GM12878 (cell line): Measurements from ENCODE around the gene PRKAR2B. TPM values are rescaled to one million over a fixed set of nuclear protein-coding genes. Genes with fewer than 3 reads are reported as not detected.

ENCODE experiments used
- ATAC-seq: fragments of 200-7000 bp; cut with Tn5 transposase; 3 replicates; pipeline ENCODE4 v1.9.1; 2020; ENCODE audit warnings: mild to moderate bottlenecking, moderate library complexity
- BruUV-seq: library from RNA; stranded (reverse); fragments of 400-500 nt; replicated peaks from 2 replicates; lab custom pipeline; 2021; lab: Mats Ljungman, UMichigan
- CTCF ChIA-PET: fragments of 300-600 bp; sonication (Branson Sonifier 250); formaldehyde crosslinking; extraction: SDS; loops from one replicate; lab custom pipeline; 2021; ENCODE audit warnings: inconsistent platforms; lab: Yijun Ruan, JAX
- POLR2A ChIA-PET: fragments of 350-600 bp; formaldehyde crosslinking; extraction: SDS; loops from one replicate; lab custom pipeline; 2021; ENCODE audit warnings: inconsistent platforms; lab: Charles Lee
- RAD21 ChIA-PET: fragments of 300-600 bp; sonication (Branson Sonifier 250); formaldehyde crosslinking; loops from one replicate; lab custom pipeline; 2023; ENCODE audit warnings: antibody characterized with exemption; ENCODE audit not compliant: unreplicated experiment; lab: Charles Lee
- SMC1A ChIA-PET: fragments of 300-600 bp; sonication (Branson Sonifier 250); formaldehyde crosslinking; loops from one replicate; lab custom pipeline; 2023; ENCODE audit not compliant: unreplicated experiment, uncharacterized antibody; lab: Charles Lee
- DNase-seq: peaks from one replicate; pipeline ENCODE4 v3.0.0-alpha.2; 2011; ENCODE audit warnings: low read depth, low spot score
- FAIRE-seq: peaks from 3 replicates; lab custom pipeline; 2011; peaks lifted over from hg19 to GRCh38; lab: Jason Lieb, UNC
- H2AFZ ChIP-seq: 2 replicates; pipeline ENCODE4 v1.6.0; 2011; ENCODE audit warnings: low read depth, low read length, control low read depth; ENCODE audit not compliant: control insufficient read depth
- H3K27ac ChIP-seq: 2 replicates; pipeline ENCODE4 v1.5.1; 2011; ENCODE audit warnings: control low read depth; ENCODE audit not compliant: control insufficient read depth, insufficient read depth
- H3K27me3 ChIP-seq, 2 experiments: replicated peaks in 1 of 2; 2 replicates each; pipeline versions ENCODE4 v1.6.0 to v1.6.1; 2011; ENCODE audit warnings: low read length in 1 of 2; ENCODE audit not compliant: control insufficient read depth in 2 of 2, insufficient read depth in 2 of 2
- H3K36me3 ChIP-seq, 2 experiments: 2 replicates each; pipeline ENCODE4 v1.5.1; 2011; ENCODE audit warnings: low read length in 1 of 2; ENCODE audit not compliant: control insufficient read depth in 2 of 2, insufficient read depth in 2 of 2
- H3K4me1 ChIP-seq: 2 replicates; pipeline ENCODE4 v1.6.1; 2011; ENCODE audit warnings: mild to moderate bottlenecking, low read length, moderate library complexity, mixed read lengths; ENCODE audit not compliant: control insufficient read depth, insufficient read depth
- H3K4me2 ChIP-seq: 2 replicates; pipeline ENCODE4 v1.6.0; 2011; ENCODE audit warnings: control low read depth; ENCODE audit not compliant: control insufficient read depth, insufficient read depth
- H3K4me3 ChIP-seq: fragments of 200-600 bp; sonication (generic); 2 replicates; pipeline ENCODE4 v1.5.1; 2016
- H3K79me2 ChIP-seq: 2 replicates; pipeline ENCODE4 v1.6.0; 2011; ENCODE audit warnings: low read length; ENCODE audit not compliant: control insufficient read depth, insufficient read depth
- H3K9ac ChIP-seq: 2 replicates; pipeline ENCODE4 v1.8.0; 2011; ENCODE audit warnings: low read length, control low read depth, mixed read lengths; ENCODE audit not compliant: control insufficient read depth, insufficient read depth
- H3K9me3 ChIP-seq: replicated peaks from 3 replicates; pipeline ENCODE4 v1.5.1; 2011; ENCODE audit warnings: mild to moderate bottlenecking, low read length; ENCODE audit not compliant: control insufficient read depth, insufficient read depth
- H4K20me1 ChIP-seq: 2 replicates; pipeline ENCODE4 v1.6.0; 2011; ENCODE audit not compliant: control insufficient read depth, insufficient read depth
- CTCF ChIP-seq, 3 experiments: IDR thresholded peaks in 2 of 3; conservative IDR thresholded peaks in 1 of 3; 2 replicates each; pipeline ENCODE4 v1.5.1; 2011; ENCODE audit warnings: low read depth in 3 of 3, low read length in 3 of 3, mild to moderate bottlenecking in 3 of 3, control low read depth in 2 of 3, moderate library complexity in 2 of 3, inconsistent platforms in 1 of 3, mixed read lengths in 1 of 3; ENCODE audit not compliant: control insufficient read depth in 2 of 3, insufficient read depth in 1 of 3; ENCODE audit errors: extremely low read depth in 1 of 3
- E2F4 ChIP-seq: IDR thresholded peaks from 2 replicates; pipeline ENCODE4 v1.6.1; 2012; ENCODE audit warnings: low read depth, low read length, improper control_type of control experiment
- FOXM1 ChIP-seq: IDR thresholded peaks from 2 replicates; pipeline ENCODE4 v1.6.1; 2012; ENCODE audit warnings: low read depth, mild to moderate bottlenecking, inconsistent platforms, low read length, moderate library complexity
- RAD21 ChIP-seq: IDR thresholded peaks from 2 replicates; pipeline ENCODE4 v1.6.1; 2011; ENCODE audit warnings: mild to moderate bottlenecking, low read depth, low read length, moderate library complexity; ENCODE audit not compliant: insufficient read depth
- SMC3 ChIP-seq: IDR thresholded peaks from 2 replicates; pipeline ENCODE4 v1.6.1; 2011; ENCODE audit warnings: low read length, improper control_type of control experiment, borderline replicate concordance
- SREBF1 ChIP-seq: IDR thresholded peaks from 2 replicates; pipeline ENCODE4 v1.6.1; 2012; ENCODE audit warnings: mild to moderate bottlenecking, low read length
- WGBS: methylation state at CpG from one replicate; pipeline ENCODE4 v1.1.6; 2016; ENCODE audit warnings: low lambda C conversion rate; ENCODE audit not compliant: insufficient replicate concordance, insufficient coverage; ENCODE audit errors: missing lambda C conversion rate; 5-methylcytosine and 5-hydroxymethylcytosine counted together
- in situ Hi-C: fragments of 300-500 bp; cut with MboI; formaldehyde crosslinking; loops from 9 replicates; pipeline ENCODE4 v1.14.3; 2018; ENCODE audit warnings: mixed read lengths
- intact Hi-C: fragments of 100-400 bp; cut with micrococcal nuclease; formaldehyde crosslinking; loops from one replicate; pipeline ENCODE4 v1.14.2; 2022; ENCODE audit not compliant: unreplicated experiment
- polyA plus RNA-seq, 11 experiments: library from polyadenylated mRNA; depleted of rRNA in 4 of 11; unstranded in 6 of 11; stranded (reverse) in 5 of 11; fragments of >200 nt; fragmentation: Nextera tagmentation in 4 of 11; fragmentation: Illumina TruSeq in 1 of 11; extraction: Ambion mirVana in 4 of 11; extraction: Trizol in 1 of 11; gene quantifications; 1 replicate in 1 of 11; 2 replicates in 10 of 11; pipeline versions ENCODE4 v1.2.1 to v1.2.3, GENCODE V29; 2011 to 2016; ENCODE audit warnings: inconsistent platforms in 2 of 11, missing spikeins in 2 of 11, low read depth in 1 of 11
- total RNA-seq, 4 experiments: library from RNA; depleted of rRNA in 3 of 4; stranded (reverse); fragments of >200 nt in 3 of 4; fragmentation: Illumina TruSeq in 1 of 4; extraction: Trizol in 1 of 4; gene quantifications; 2 replicates each; pipeline versions ENCODE4 v1.2.1 to v1.2.3, GENCODE V29; 2013 to 2021

PRKAR2B gene
- total and polyA plus RNA-seq, 10 of the 15 experiments (the other 5 are each of a cell fraction or from before 2014, with no cell fraction given): 0.01 to 0.18 (median 0.04) TPM; not detected in 4

GRCh38 chr7:107201795-107202450 lies 157.4 kb downstream of the PRKAR2B start:
- ChIA-PET SMC1A (interaction anchor here (0.7 to 2.7 kb wide), 8 partner anchors 8 to 539 kb away, joined by 3 to 13 read pairs (median 4); no protein-coding TSS in a partner anchor), RAD21 (interaction anchor here (1.6 kb wide), 1 partner anchor 28 kb away, joined by 4 read pairs; no protein-coding TSS in a partner anchor), POLR2A (interaction anchor here (0.6 kb wide), 1 partner anchor 568 kb away, joined by 3 read pairs; no protein-coding TSS in a partner anchor), CTCF (interaction anchor here (0.8 to 4.1 kb wide), 8 partner anchors 10 to 525 kb away, joined by 3 to 21 read pairs (median 6); partner anchors contain the start of gene HBP1)
- no peaks in the 10 kb centered on the region for H4K20me1 ChIP-seq
- intact Hi-C loops: loop anchor here (1.0 to 5.0 kb wide), 3 partner anchors 299 to 675 kb away; no protein-coding TSS in a partner anchor
- H3K4me1 ChIP-seq: no peaks in the 10 kb centered on the region
- no peaks in the 10 kb centered on the region for H3K27me3 ChIP-seq
- DNase-seq (no peak), FAIRE-seq (no peak), ATAC-seq (peak; percentile 92)
- in situ Hi-C loops: loop anchor here (10.0 kb wide), 1 partner anchor 523 kb away; no protein-coding TSS in a partner anchor
- BruUV-seq: no TSS peak
- no peak overlapping the region for H2AFZ ChIP-seq
- H3K79me2 ChIP-seq: no peaks in the 10 kb centered on the region
- peaks cover 0 to 11% of the 10 kb centered on the region in 2 experiments; a peak in 2 of 4 replicates for H3K36me3 ChIP-seq
- TF ChIP-seq E2F4: no peak
- TF ChIP-seq RAD21: peak; percentile 66
- TF ChIP-seq CTCF (IDR thresholded peaks at IDR 0.05 in 2 of 3, conservative IDR thresholded peaks at IDR 0.05 in 1 of 3; ENCODE audit: control insufficient read depth in 2 of 3, extremely low read depth in 1 of 3, insufficient read depth in 1 of 3, low read depth in 3 of 3, low read length in 3 of 3): peak; percentile 38 to 60 (median 53); a peak in 5 of 6 replicates
- TF ChIP-seq SREBF1: no peak
- TF ChIP-seq FOXM1: no peak
- TF ChIP-seq SMC3: peak; percentile 58
- H3K4me3 ChIP-seq: no peak overlapping the region
- no peak overlapping the region for H3K9ac ChIP-seq
- WGBS: 84% methylated on average over 4 of the region's 4 CpGs
- H3K27ac ChIP-seq: no peak overlapping the region
- H3K4me2 ChIP-seq: no peak overlapping the region
- H3K9me3 ChIP-seq: no peaks in the 10 kb centered on the region
